D721Med (cell line): ENCODE measurements around the gene DENND5A.

ENCODE experiments used
- DNase-seq: peaks from one replicate; pipeline ENCODE4 v3.0.0; 2011; ENCODE audit warnings: low spot score; ENCODE audit not compliant: insufficient read length
- FAIRE-seq: peaks from 2 replicates; lab custom pipeline; 2011; peaks lifted over from hg19 to GRCh38; lab: Jason Lieb, UNC
- CTCF ChIP-seq: IDR thresholded peaks from 2 replicates; pipeline ENCODE4 v1.5.1; 2012; ENCODE audit warnings: mild to moderate bottlenecking, control low read depth; ENCODE audit not compliant: insufficient read depth; ENCODE audit errors: missing control alignments

Gene DENND5A

DNA sequence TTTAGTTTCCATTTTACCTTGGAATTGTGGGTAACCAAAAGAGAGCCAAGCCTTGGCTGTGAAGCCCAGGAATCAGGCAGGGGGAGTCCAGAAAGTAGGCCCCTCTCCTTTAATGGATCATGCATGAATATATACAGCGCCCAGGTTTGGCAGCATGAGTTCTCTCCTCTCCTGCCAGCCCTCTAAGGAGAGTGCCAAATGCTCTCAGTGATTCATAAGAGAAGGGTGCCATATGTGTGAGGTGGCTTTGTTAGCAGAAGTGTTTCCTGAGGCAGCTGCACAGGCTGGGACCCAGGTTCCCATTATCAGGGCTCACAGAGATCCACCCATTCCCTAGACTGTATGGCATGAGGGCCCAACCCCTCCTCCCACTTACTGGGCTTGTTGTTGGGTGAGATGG lies 121.4 kb downstream of the DENND5A start:
- no peak for DNase-seq
- TF ChIP-seq CTCF = no peak
- no peak for FAIRE-seq

DNA sequence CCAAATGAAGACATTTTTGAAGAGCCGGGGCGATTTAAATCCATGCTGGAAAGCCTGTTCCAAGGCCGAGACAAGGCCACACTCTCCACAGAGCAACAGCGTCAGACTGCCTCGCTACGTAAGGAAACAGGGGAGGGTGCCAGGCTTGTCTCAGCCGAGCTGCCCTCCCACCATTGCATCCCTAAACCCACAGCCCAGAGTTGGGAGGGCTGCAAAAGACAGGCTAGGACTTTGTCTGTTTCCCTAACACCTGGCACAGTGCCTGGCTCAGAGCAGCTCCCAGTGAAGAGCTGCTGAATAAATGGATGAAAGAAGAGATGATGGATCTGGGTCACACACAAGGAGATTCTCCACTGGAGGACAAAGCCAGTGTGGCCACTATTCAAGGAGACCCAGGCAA lies 122.4 kb downstream of the DENND5A start:
- DNase-seq (no peak), FAIRE-seq (no peak)
- no peak for TF ChIP-seq CTCF

- FAIRE-seq = no peak
- no peak for DNase-seq
- TF ChIP-seq CTCF = no peak
These were observed 124.0 kb downstream of the DENND5A start for GRCh38 chr11:9141186-9141585.

GRCh38 chr11:9139628-9140357 lies 125.4 kb downstream of the DENND5A start:
- FAIRE-seq (no peak), DNase-seq (no peak)
- no peak for TF ChIP-seq CTCF

DNA sequence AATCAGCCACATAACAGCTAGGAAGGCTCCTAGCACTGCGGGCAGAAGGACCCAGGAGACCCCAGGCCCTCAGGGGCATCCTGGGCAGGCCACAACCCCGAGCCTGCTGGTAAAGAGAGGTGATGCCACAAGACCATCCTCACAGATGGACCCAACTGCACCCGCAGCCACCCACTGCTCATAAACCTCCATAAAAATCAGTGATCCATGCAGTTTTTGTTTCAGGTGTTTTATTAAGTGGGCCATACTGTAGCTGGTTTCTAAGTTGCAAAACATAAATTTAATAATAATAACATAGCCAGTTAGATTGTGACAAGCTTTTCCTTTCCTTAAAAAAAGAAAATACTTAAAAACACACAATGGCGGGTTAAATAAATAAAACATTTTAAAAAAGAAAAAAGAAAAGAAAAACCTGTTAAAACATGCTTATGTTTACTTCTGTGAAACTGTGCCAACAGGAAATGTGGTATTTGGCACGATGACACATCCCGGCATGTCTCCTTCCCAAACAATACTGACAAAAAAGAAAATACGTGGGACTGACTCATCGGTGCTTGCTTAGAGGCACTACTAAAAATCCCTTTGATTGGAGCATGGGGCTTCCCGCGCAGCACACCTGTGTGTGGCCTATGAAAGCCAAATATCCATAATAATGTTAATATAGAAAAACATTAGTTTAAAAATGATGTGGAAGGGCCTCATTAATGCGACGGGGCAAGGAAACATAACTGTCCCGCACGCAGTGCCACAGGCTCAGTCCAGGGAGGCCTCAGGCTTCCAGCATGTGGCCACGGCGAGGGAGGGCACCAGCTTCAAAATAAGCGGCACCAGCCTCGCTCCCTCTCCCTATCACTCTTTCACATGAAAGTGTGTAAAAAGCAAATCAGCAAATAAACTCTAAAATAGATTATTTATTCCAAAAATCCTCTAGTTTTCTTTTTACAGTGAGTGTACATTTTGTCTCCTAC lies 126.3 kb downstream of the DENND5A start:
- no peak for FAIRE-seq
- TF ChIP-seq CTCF = no peak
- DNase-seq = no peak

DNA sequence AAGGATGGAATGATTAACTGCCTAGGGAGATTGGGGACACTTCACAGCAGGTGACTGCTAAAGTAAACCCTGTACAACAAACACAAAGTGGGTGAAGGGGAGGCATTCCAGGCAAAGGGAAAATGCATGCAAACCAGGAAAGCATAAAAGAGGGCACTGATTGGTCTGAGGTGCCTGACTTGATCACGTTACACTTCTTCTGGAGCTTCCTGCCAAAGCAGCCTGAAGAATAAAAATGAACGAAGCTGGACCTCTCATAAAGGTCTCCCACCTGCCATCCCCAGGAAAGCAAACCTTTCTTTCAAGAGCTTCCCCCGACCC lies 127.1 kb downstream of the DENND5A start:
- no peak for TF ChIP-seq CTCF
- DNase-seq = no peak
- no peak for FAIRE-seq
